Skeletal muscle satellite cell (primary cell): ENCODE results near the gene KCNF1. TPM values are rescaled to one million over a fixed set of nuclear protein-coding genes. Genes with fewer than 3 reads are reported as not detected.
"Not testable (repeated sequence)": the region's sequence is repeated elsewhere in the genome, so short reads cannot be mapped to it uniquely, and the experiment has no call there.

Source experiments
- H3K27me3 ChIP-seq: 2 replicates; pipeline ENCODE4 v1.7.0; 2013; ENCODE audit warnings: low read length; ENCODE audit not compliant: control insufficient read depth, insufficient read depth
- H3K36me3 ChIP-seq: 2 replicates; pipeline ENCODE4 v1.7.0; 2013; ENCODE audit warnings: mild to moderate bottlenecking, control low read depth, low read length; ENCODE audit not compliant: insufficient read depth
- H3K4me1 ChIP-seq: 2 replicates; pipeline ENCODE4 v1.7.0; 2013; ENCODE audit warnings: low read length; ENCODE audit not compliant: control insufficient read depth, insufficient read depth
- H3K4me2 ChIP-seq: 2 replicates; pipeline ENCODE4 v1.7.0; 2013; ENCODE audit warnings: mild to moderate bottlenecking, low read length
- H3K4me3 ChIP-seq: 2 replicates; pipeline ENCODE4 v1.7.0; 2013; ENCODE audit warnings: low read length
- H3K9ac ChIP-seq: 2 replicates; pipeline ENCODE4 v1.7.0; 2013; ENCODE audit warnings: mild to moderate bottlenecking, low read depth, low read length, moderate library complexity
- H3K9me3 ChIP-seq: replicated peaks from 2 replicates; pipeline ENCODE4 v1.7.0; 2013; ENCODE audit warnings: mild to moderate bottlenecking, control low read depth, low read length
- small RNA-seq: library from RNA; depleted of rRNA; stranded (forward); fragments of <200 nt; gene quantifications from one replicate; pipeline ENCODE3, GENCODE V24; 2012

The KCNF1 gene

DNA sequence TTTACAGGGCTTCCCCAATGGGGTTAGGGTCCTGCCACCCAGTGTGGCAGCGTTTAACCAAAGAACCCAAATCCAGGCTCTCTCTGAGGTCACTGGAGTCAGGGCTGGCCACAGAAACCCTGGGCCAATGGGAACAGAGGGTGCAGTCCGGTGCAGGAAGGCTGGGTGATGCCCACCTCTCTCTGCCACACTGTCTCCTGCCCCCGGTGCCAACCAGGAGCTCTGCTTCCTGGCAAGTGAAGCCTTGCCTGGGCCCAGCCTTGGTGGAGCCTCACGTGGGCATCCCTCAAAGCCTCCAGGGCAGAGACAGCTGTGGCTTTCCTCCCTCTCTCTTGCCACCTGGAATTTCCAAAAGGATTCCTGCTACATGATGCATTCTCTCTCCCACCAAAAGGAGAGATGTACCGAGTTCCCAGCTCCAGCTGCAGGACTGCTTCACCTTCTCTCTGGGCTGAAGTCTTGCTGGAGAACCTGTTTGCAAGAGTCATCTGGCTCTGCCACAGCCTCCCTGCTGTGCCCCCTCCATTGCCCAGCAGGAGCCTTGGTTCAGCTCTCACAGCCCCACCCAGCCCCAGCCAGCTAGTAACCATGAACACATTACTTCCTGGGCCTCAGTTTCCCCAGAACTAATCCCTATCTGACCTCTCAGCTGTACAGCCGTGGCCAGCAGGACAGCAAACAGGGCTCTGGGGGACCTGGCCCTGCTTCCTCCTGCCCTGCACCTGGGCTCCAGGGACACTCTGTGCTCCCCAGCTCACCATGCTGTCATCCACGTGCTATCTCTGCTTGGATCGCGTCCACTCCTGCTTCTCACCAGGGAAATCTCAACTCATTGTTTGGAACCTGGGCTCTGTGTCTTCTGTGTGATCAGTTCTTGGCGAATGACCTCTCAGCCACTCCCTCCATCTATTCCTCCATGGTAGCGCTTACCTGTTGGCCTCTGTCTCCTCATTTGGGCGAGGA, 43.4 kb downstream of the KCNF1 start:
- H3K36me3 ChIP-seq, result no peaks in the 10 kb centered on the region
- peaks cover 53% of the 10 kb centered on the region for H3K27me3 ChIP-seq
- H3K4me2 ChIP-seq, result no peak overlapping the region
- H3K9me3 ChIP-seq, result no peaks in the 10 kb centered on the region
- H3K4me1 ChIP-seq, result no peaks in the 10 kb centered on the region
- no peak overlapping the region for H3K4me3 ChIP-seq
- no peak overlapping the region for H3K9ac ChIP-seq

DNA sequence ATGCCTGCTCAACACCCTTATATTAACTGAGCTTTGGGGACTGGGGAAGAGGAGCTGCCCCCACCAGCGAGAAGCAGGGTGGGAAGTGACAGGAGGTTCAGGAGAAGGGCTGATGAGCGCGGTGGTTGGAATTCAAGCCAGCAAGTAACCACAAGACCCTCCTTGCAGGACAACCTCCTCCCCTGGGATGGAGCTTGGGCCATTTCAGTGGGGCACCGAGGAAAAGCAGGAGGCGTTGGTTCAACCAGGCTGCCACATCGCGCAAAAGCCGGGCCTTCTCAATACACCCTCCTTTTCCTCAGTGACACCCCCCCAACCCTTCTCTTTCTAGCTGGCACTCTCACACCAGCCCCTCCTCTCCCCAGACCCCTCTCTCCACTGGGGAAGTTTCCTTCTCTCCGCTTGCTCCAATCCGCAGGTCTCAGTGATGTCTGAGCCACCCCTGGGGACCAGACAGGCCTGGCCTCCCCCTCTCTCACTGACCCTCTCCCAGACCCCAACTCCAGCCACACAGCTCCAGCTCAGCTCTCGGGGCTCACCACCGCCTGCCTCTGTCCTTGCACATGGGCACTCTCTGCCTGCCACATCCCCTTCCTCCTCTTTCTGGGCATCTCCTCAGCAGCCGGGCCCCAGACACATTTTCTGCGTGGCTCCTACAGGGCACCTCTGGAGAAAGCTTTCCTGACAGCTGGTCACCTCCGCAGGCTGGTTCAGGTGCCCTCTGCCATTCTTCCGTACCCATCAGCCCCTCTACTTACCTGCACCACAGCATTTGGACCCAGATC, 44.5 kb downstream of the KCNF1 start:
- no peak overlapping the region for H3K9ac ChIP-seq
- no peaks in the 10 kb centered on the region for H3K9me3 ChIP-seq
- H3K4me3 ChIP-seq, result no peak overlapping the region
- H3K27me3 ChIP-seq, result peaks cover 48% of the 10 kb centered on the region
- H3K4me1 ChIP-seq, result no peaks in the 10 kb centered on the region
- no peak overlapping the region for H3K4me2 ChIP-seq
- H3K36me3 ChIP-seq, result no peaks in the 10 kb centered on the region

DNA sequence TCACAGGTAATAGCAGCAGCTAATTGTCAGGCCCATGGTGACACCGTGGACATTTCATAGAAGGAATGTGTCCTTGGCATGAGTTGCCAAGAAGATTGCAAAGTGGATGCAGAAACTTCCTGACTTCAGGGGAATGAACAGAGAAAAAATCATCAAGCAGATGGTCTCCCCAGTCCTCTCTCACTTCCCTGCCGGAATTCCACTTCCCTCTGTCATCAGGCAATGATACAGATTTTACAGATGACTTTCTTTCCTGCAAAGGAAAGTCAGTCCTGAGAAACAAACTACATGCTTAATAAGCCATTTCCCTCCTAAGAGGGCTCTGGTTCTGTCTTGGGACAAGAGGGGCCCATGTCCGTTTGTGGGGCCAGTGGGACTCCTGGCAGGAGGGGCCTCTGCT, 45.7 kb downstream of the KCNF1 start:
- Histone ChIP-seq H3K9ac (no peak overlapping the region), H3K4me3 (no peak overlapping the region), H3K36me3 (no peaks in the 10 kb centered on the region), H3K27me3 (peaks cover 36% of the 10 kb centered on the region), H3K4me1 (no peaks in the 10 kb centered on the region), H3K9me3 (no peaks in the 10 kb centered on the region), H3K4me2 (no peak overlapping the region)

DNA sequence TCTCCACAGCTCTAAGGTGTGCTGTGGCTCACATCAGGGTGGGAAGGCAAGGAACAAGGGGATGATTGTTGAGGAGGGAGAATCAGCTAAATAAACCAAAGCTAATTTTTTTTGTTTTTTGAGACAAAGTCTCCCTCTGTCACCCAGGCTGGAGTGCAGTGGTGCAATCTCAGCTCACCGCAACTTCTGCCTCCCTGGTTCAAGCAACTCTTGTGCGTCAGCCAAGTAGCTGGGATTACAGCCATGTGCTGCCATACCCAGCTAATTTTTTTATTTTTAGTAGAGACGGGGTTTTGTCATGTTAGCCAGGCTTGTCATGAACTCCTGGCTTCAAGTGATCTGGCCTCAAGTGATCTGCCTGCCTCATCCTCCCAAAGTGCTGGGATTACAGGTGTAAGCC, 46.7 kb downstream of the KCNF1 start:
- not testable (repeated sequence) for H3K36me3 ChIP-seq, H3K9ac ChIP-seq, H3K4me2 ChIP-seq, H3K4me1 ChIP-seq, H3K9me3 ChIP-seq, H3K4me3 ChIP-seq
- peaks cover 38% of the 10 kb centered on the region for H3K27me3 ChIP-seq

DNA sequence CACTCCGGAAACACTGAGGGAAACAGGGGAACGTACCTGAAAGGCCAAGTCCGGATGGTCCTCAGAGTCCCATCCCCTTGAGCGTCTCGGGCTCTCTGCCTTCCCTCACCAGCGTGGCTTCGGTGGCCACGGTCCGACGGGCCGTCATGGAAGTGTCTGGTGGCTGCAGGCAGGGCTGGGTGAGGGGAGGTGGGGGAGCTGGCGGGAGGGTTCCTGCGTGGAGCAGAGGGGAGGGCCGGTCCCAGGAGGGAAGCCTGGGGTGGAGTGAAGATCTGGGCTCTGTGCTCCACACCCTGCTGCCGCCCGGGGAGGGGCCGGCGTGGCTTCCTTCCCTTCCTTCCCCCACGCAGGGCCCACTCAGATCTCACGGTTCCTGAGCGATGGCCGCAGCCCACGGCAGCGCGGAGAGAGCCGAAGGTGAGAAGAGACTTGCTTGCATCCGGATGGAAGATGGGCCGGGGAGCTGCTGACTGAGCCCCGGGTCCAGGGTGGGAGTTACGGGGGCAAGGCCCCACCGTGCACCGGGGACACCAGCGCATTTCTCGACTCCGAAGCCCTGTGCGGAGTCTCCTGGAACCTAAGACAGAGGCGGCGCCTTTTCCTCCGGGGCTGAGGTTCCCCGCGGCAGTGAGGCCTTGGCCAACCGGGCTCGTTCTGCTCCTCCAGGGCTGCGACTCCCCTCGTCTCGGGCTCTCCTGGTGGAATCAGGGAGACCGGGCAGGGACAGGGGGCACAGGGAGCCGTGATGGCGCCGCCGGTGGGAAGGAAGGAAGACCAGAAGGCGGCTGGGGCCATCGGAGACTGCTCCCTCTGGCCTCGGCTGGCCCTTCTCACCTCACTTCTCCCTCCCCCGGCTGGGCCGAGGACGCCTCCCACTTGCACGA, 49.1 kb downstream of the KCNF1 start:
- H3K9ac ChIP-seq, result no peak overlapping the region
- H3K27me3 ChIP-seq, result peaks cover 57% of the 10 kb centered on the region

DNA sequence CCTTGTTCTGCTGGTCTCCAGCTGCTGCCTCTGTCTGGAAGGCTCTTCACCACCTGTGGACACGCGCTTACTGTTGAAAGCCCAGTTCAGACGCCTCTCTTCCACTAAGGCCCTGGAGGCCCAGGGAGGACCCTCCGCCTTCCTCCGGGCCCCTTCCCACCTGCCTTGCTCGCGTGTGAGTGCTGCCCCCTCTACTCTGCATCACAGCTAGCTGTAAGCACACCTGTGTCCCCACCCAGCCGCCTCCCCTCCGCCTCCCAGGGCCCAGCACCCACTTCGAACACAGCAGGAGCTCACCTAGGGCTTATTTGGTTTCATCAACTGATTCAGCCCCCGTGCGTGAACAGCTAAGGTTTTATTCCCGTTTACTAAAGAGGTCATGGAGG, 49.7 kb downstream of the KCNF1 start:
- no peaks in the 10 kb centered on the region for H3K9me3 ChIP-seq
- no peak overlapping the region for H3K4me3 ChIP-seq
- H3K4me1 ChIP-seq, result peaks cover 5% of the 10 kb centered on the region
- no peaks in the 10 kb centered on the region for H3K36me3 ChIP-seq
- no peak overlapping the region for H3K9ac ChIP-seq
- H3K27me3 ChIP-seq, result peaks cover 59% of the 10 kb centered on the region
- no peak overlapping the region for H3K4me2 ChIP-seq

More for the DNA sequence above, 49.1 kb downstream of the KCNF1 start:
- H3K9me3 ChIP-seq, result no peaks in the 10 kb centered on the region
- H3K36me3 ChIP-seq, result no peaks in the 10 kb centered on the region
- no peak overlapping the region for H3K4me2 ChIP-seq
- peaks cover 5% of the 10 kb centered on the region for H3K4me1 ChIP-seq
- H3K4me3 ChIP-seq, result no peak overlapping the region

DNA sequence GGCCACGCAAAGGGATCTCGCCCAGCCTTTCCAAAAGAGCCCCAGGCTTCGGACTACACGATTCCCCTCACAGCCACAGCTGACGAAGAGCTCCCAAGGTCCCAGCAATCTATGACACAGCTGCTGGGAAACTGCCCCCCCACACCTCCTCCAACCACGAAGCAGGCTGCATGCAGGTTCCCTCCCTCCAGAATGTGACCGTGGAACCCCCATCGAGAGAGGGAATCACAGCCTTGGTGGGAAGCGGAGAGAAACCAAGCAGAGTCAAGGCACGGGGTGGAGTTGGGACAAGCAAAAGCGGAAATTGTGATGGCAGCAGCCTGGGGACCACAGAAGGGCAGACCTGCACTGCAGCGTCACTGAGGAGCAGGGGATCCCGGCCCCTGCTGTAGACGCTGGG, 50.3 kb downstream of the KCNF1 start:
- no peak overlapping the region for H3K9ac ChIP-seq
- H3K27me3 ChIP-seq, result peaks cover 62% of the 10 kb centered on the region
- peaks cover 5% of the 10 kb centered on the region for H3K4me1 ChIP-seq
- H3K9me3 ChIP-seq, result no peaks in the 10 kb centered on the region
- H3K4me2 ChIP-seq, result no peak overlapping the region
- no peak overlapping the region for H3K4me3 ChIP-seq
- H3K36me3 ChIP-seq, result no peaks in the 10 kb centered on the region

DNA sequence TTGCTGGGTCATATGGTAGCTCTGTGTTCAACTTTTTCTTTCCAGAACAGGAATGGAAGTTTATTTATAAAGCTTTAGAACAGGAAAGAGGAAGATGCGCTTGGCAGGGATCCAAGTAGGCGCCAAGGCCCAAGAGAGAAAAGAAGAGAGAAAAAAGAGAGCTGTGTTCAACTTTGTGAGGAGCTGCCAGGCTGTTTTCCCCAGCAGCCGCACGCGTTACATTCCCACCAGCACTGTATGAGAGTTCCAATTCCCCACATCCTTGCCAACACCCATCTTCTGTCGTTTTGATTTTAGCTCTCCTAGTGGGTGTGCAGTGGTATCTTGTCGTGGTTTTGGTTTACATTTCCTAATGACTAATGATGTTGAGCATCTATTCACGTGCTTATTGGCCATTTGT, 51.4 kb downstream of the KCNF1 start:
- Histone ChIP-seq H3K4me3 (no peak overlapping the region), H3K4me2 (peak overlapping the region; percentile 42), H3K9ac (no peak overlapping the region), H3K9me3 (no peaks in the 10 kb centered on the region), H3K36me3 (no peaks in the 10 kb centered on the region), H3K27me3 (peaks cover 62% of the 10 kb centered on the region), H3K4me1 (peaks cover 5% of the 10 kb centered on the region)

Small RNAs within 50 kb of the gene (small RNA-seq; reads per million reads assigned to genes)
- not detected for gene AC079587.1
